Measurements from ENCODE around the gene PGAP6.

- TF ChIP-seq ZFP37 (CRISPR knock-in tag; IDR thresholded peaks at IDR 0.05; ENCODE audit: borderline replicate concordance) (no peak), ATF6 (CRISPR knock-in tag; conservative IDR thresholded peaks at IDR 0.05) (no peak), TAF1 (CRISPR knock-in tag; IDR thresholded peaks at IDR 0.05) (no peak), SIN3A (IDR thresholded peaks at IDR 0.05; ENCODE audit: borderline replicate concordance, low read depth, low read length) (no peak), PTBP1 (IDR thresholded peaks at IDR 0.05; ENCODE audit: low read depth, low read length, poor library complexity, severe bottlenecking) (no peak), ATF3 (CRISPR knock-in tag; IDR thresholded peaks at IDR 0.05) (no peak), SRF (IDR thresholded peaks at IDR 0.05; ENCODE audit: low read depth, low read length) (no peak), PCBP1 (IDR thresholded peaks at IDR 0.05; ENCODE audit: borderline replicate concordance, low read depth, low read length) (0 out of 2 replicates have a peak, but pooled peaks have one; percentile 59), STAT6 (CRISPR knock-in tag; IDR thresholded peaks at IDR 0.05; ENCODE audit: borderline replicate concordance) (no peak), GLI4 (CRISPR knock-in tag; IDR thresholded peaks at IDR 0.05; ENCODE audit: borderline replicate concordance) (no peak), CEBPB (IDR thresholded peaks at IDR 0.05; ENCODE audit: borderline replicate concordance, low read depth, low read length) (no peak), CHD4 (IDR thresholded peaks at IDR 0.05; ENCODE audit: borderline replicate concordance, low read length) (no peak), PBX3 (CRISPR knock-in tag; IDR thresholded peaks at IDR 0.05; ENCODE audit: borderline replicate concordance) (no peak)
Observed at GRCh38 chr16:380762-381011, 1.1 kb downstream of the PGAP6 start.
